ENCODE measurements around the gene TMEM269. TPM values are rescaled to one million over a fixed set of nuclear protein-coding genes. Genes with fewer than 3 reads are reported as not detected.

TMEM269 gene
- total and polyA plus RNA-seq, 2 donors (not counting 1 experiment from before 2014, with no cell fraction given), result 0.21 to 0.47 TPM

DNA sequence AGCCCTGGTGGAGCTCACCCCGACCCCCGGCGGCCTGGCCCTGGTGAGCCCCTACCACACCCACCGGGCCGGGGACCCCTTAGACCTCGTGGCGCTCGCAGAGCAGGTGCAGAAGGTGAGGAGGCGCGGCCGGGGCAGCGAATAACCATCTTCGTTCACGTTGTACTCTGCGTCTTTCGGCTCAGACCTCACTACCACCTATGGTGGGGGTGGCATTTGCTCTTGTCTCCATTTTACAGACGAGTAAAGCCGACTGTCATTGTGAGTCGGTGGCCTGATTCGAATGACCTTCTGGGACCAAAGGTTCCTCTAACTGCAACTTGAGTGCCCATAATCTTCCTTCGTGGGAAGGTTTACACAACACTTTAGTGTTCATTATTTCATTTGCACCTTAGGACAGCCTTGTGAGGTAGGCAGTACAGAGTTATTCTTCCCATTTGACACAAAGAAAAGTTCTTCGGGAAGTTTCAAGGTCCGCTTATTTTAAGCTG, 17.2 kb upstream of the TMEM269 start:
- H3K4me3 ChIP-seq (ENCODE audit: control extremely low read depth in 1 of 5, extremely low read depth in 1 of 5, insufficient read depth in 1 of 5, low read depth in 2 of 5, low read length in 4 of 5), result peak overlapping the region; percentile 71 to 92 (median 76)
- Mint-ChIP-seq H3K27ac (peak overlapping the region; percentile 98), H3K9me3 (ENCODE audit: insufficient read depth) (no peaks in the 10 kb centered on the region), H3K27me3 (no peaks in the 10 kb centered on the region), H3K4me1 (peaks cover 21% of the 10 kb centered on the region), H3K4me3 (no peak overlapping the region)
- DNase-seq (no peak), ATAC-seq (ENCODE audit: low read depth) (no peak)
- H3K9ac ChIP-seq (ENCODE audit: low read length), result peak overlapping the region; percentile 80
- CTCF ChIA-PET, result interaction anchor here (0.8 to 3.0 kb wide), 14 partner anchors 10 to 308 kb away, joined by 3 to 27 read pairs (median 4); partner anchors contain the start of genes PPIH, YBX1 and ZNF691
- H3K9me3 ChIP-seq (ENCODE audit: control extremely low read depth in 1 of 3, control insufficient read depth in 2 of 3, insufficient read depth in 1 of 3, low read length in 2 of 3), result no peaks in the 10 kb centered on the region
- peak overlapping the region; percentile 53 to 83 for H3K27ac ChIP-seq (ENCODE audit: low read length in 2 of 2)
- intact Hi-C loops (cut with micrococcal nuclease), result loop anchor here (1.0 to 10.0 kb wide), 12 partner anchors 50 to 1265 kb away; partner anchors contain the start of genes CFAP57, EBNA1BP2, ELOVL1 and ERMAP
- peaks cover 3% of the 10 kb centered on the region for H4K20me1 ChIP-seq (ENCODE audit: control insufficient read depth, insufficient read depth, low read length, poor library complexity, severe bottlenecking)
- no peaks in the 10 kb centered on the region for H3K27me3 ChIP-seq (replicated peaks in 1 of 4; ENCODE audit: control extremely low read depth in 1 of 4, control insufficient read depth in 3 of 4, insufficient read depth in 4 of 4, low read length in 3 of 4)
- POLR2A ChIA-PET, result interaction anchor here (0.7 to 2.3 kb wide), 9 partner anchors 11 to 621 kb away, joined by 3 to 22 read pairs (median 3); partner anchors contain the start of genes CCDC30, ELOVL1, MED8 and PPIH
- WGBS (ENCODE audit: insufficient coverage), result 0% methylated on average over 5 of the region's 23 CpGs
- peaks cover 27% of the 10 kb centered on the region in 2 donors for H3K4me1 ChIP-seq (ENCODE audit: control insufficient read depth in 2 of 2, insufficient read depth in 2 of 2, low read length in 2 of 2)
- TF ChIP-seq, protein P1, sequence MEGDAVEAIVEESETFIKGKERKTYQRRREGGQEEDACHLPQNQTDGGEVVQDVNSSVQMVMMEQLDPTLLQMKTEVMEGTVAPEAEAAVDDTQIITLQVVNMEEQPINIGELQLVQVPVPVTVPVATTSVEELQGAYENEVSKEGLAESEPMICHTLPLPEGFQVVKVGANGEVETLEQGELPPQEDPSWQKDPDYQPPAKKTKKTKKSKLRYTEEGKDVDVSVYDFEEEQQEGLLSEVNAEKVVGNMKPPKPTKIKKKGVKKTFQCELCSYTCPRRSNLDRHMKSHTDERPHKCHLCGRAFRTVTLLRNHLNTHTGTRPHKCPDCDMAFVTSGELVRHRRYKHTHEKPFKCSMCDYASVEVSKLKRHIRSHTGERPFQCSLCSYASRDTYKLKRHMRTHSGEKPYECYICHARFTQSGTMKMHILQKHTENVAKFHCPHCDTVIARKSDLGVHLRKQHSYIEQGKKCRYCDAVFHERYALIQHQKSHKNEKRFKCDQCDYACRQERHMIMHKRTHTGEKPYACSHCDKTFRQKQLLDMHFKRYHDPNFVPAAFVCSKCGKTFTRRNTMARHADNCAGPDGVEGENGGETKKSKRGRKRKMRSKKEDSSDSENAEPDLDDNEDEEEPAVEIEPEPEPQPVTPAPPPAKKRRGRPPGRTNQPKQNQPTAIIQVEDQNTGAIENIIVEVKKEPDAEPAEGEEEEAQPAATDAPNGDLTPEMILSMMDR (IDR thresholded peaks at IDR 0.05), result no peak
- no peak for TF ChIP-seq EZH2 (IDR thresholded peaks at IDR 0.05; ENCODE audit: borderline replicate concordance, insufficient read depth, low read depth, low read length, poor library complexity, severe bottlenecking)
- peak overlapping the region; percentile 84 for H3K4me2 ChIP-seq (replicated peaks; ENCODE audit: low read depth, low read length, poor library complexity, severe bottlenecking)
- H3K36me3 ChIP-seq (replicated peaks in 1 of 2; ENCODE audit: control extremely low read depth in 1 of 2, control insufficient read depth in 1 of 2, extremely low read depth in 1 of 2, insufficient read depth in 2 of 2, low read length in 1 of 2), result peaks cover 0 to 2% of the 10 kb centered on the region in 2 experiments
- peak overlapping the region; percentile 92 for H2AFZ ChIP-seq (ENCODE audit: insufficient read depth, low read depth, low read length, poor library complexity, severe bottlenecking)
- peaks cover 90% of the 10 kb centered on the region for H3K79me2 ChIP-seq (ENCODE audit: control insufficient read depth, insufficient read depth, low read length)

DNA sequence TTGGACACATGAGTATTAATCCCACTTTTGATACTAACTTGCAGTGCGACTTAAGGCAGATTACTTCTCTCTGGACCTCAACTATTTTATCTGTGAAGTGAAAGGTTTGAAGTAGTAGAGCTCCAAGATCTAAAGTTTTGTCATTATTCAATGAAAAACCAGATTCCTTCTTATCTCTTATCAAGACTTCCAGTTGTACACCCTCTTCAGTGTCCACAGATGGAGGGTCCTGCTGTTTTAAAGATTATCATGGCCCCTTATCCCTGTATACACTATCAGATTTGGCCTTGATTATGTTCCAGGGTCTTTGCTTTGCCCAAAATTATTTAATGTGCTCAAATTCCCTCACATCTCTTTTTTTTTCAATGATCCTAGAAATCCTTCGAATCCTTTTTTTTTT, 16.6 kb upstream of the TMEM269 start:
- no peak for ATAC-seq (ENCODE audit: low read depth)
- H3K4me3 Mint-ChIP-seq, result no peak overlapping the region
- no CpG with 5 or more reads among the region's 2 CpGs for WGBS (ENCODE audit: insufficient coverage)
- peaks cover 9% of the 10 kb centered on the region for H4K20me1 ChIP-seq (ENCODE audit: control insufficient read depth, insufficient read depth, low read length, poor library complexity, severe bottlenecking)
- H3K36me3 ChIP-seq (replicated peaks in 1 of 2; ENCODE audit: control extremely low read depth in 1 of 2, control insufficient read depth in 1 of 2, extremely low read depth in 1 of 2, insufficient read depth in 2 of 2, low read length in 1 of 2), result peaks cover 3 to 5% of the 10 kb centered on the region in 2 experiments
- H3K79me2 ChIP-seq (ENCODE audit: control insufficient read depth, insufficient read depth, low read length), result peaks cover 86% of the 10 kb centered on the region
- H3K4me1 ChIP-seq (ENCODE audit: control insufficient read depth in 2 of 2, insufficient read depth in 2 of 2, low read length in 2 of 2), result peaks cover 25 to 27% of the 10 kb centered on the region in 2 donors
- no peaks in the 10 kb centered on the region for H3K27me3 Mint-ChIP-seq
- peak overlapping the region; percentile 80 for H3K9ac ChIP-seq (ENCODE audit: low read length)
- H3K27me3 ChIP-seq (replicated peaks in 1 of 4; ENCODE audit: control extremely low read depth in 1 of 4, control insufficient read depth in 3 of 4, insufficient read depth in 4 of 4, low read length in 3 of 4), result no peaks in the 10 kb centered on the region
- POLR2A ChIA-PET, result interaction anchor here (0.9 to 2.0 kb wide), 2 partner anchors 49 to 157 kb away, joined by 3 to 5 read pairs; no protein-coding TSS in a partner anchor
- no peaks in the 10 kb centered on the region for H3K9me3 ChIP-seq (ENCODE audit: control extremely low read depth in 1 of 3, control insufficient read depth in 2 of 3, insufficient read depth in 1 of 3, low read length in 2 of 3)
- CTCF ChIA-PET, result interaction anchor here (0.9 to 3.0 kb wide), 5 partner anchors 10 to 306 kb away, joined by 3 to 16 read pairs (median 4); no protein-coding TSS in a partner anchor
- H3K27ac ChIP-seq (ENCODE audit: low read length in 2 of 2), result no peak overlapping the region
- H3K27ac Mint-ChIP-seq, result no peak overlapping the region
- no peak for DNase-seq
- no peak for TF ChIP-seq EZH2 (IDR thresholded peaks at IDR 0.05; ENCODE audit: borderline replicate concordance, insufficient read depth, low read depth, low read length, poor library complexity, severe bottlenecking)
- TF ChIP-seq, protein P1 (IDR thresholded peaks at IDR 0.05), result no peak
- H3K4me1 Mint-ChIP-seq, result peaks cover 24% of the 10 kb centered on the region
- no peaks in the 10 kb centered on the region for H3K9me3 Mint-ChIP-seq (ENCODE audit: insufficient read depth)
- H2AFZ ChIP-seq (ENCODE audit: insufficient read depth, low read depth, low read length, poor library complexity, severe bottlenecking), result peak overlapping the region; percentile 92
- intact Hi-C loops (cut with micrococcal nuclease), result loop anchor here (5.0 to 10.0 kb wide), 3 partner anchors 599 to 1264 kb away; partner anchors contain the start of genes ELOVL1, IPO13 and SLC6A9
- H3K4me2 ChIP-seq (replicated peaks; ENCODE audit: low read depth, low read length, poor library complexity, severe bottlenecking), result peak overlapping the region; percentile 84
- peak overlapping the region in 4 of 5 experiments; percentile 71 to 92 (median 78) for H3K4me3 ChIP-seq (ENCODE audit: control extremely low read depth in 1 of 5, extremely low read depth in 1 of 5, insufficient read depth in 1 of 5, low read depth in 2 of 5, low read length in 4 of 5)

Measured in B cell (primary cell).